HepG2 (cell line): Measurements from ENCODE around the gene DDX24. TPM values are rescaled to one million over a fixed set of nuclear protein-coding genes. Genes with fewer than 3 reads are reported as not detected.

Experiments
- ATAC-seq: fragments of 200-7000 bp; cut with Tn5 transposase; 3 replicates; pipeline ENCODE4 v1.9.1; 2020; ENCODE audit warnings: mild to moderate bottlenecking, moderate library complexity
- BruUV-seq: library from RNA; stranded (reverse); fragments of 400-500 nt; replicated peaks from 2 replicates; lab custom pipeline; 2021; lab: Mats Ljungman, UMichigan
- CTCF ChIA-PET: fragments of 300-600 bp; formaldehyde crosslinking; extraction: SDS; loops from one replicate; lab custom pipeline; 2021; ENCODE audit warnings: low total read pairs, inconsistent platforms, low intra/inter-chr PET ratio; lab: Yijun Ruan, JAX
- POLR2A ChIA-PET: fragments of 350-600 bp; sonication (Branson Sonifier 250); formaldehyde crosslinking; loops from one replicate; lab custom pipeline; 2020; ENCODE audit warnings: antibody characterized with exemption, inconsistent platforms; lab: Yijun Ruan, JAX
- DNase-seq: peaks from one replicate; pipeline ENCODE4 v3.0.0-alpha.2; 2015; ENCODE audit warnings: low spot score
- FAIRE-seq: peaks from 3 replicates; lab custom pipeline; 2011; peaks lifted over from hg19 to GRCh38; lab: Jason Lieb, UNC
- H2AFZ ChIP-seq: one replicate; pipeline ENCODE4 v1.6.1; 2011; ENCODE audit warnings: low read length, inconsistent platforms
- H3K27ac ChIP-seq: fragments of 300-600 bp; 3 replicates; pipeline ENCODE4 v1.8.0; 2011; ENCODE audit warnings: mixed run types, mild to moderate bottlenecking, mixed read lengths, low read length, inconsistent platforms; ENCODE audit not compliant: insufficient read depth; ENCODE audit errors: extremely low read length
- H3K27me3 ChIP-seq, 2 experiments: fragments of 200-600 bp in 1 of 2; 2 replicates in 1 of 2; 3 replicates in 1 of 2; pipeline versions ENCODE4 v1.6.0 to v1.8.0; 2011; ENCODE audit warnings: low read length in 2 of 2, mild to moderate bottlenecking in 2 of 2, moderate library complexity in 2 of 2, inconsistent platforms in 1 of 2; ENCODE audit not compliant: insufficient read depth in 2 of 2, control insufficient read depth in 1 of 2
- H3K36me3 ChIP-seq, 2 experiments: fragments of 200-600 bp in 1 of 2; replicated peaks in 1 of 2; 2 replicates in 1 of 2; 3 replicates in 1 of 2; pipeline versions ENCODE4 v1.5.1 to v1.8.0; 2011; ENCODE audit warnings: low read length in 2 of 2, inconsistent platforms in 1 of 2; ENCODE audit not compliant: insufficient read depth in 2 of 2, control insufficient read depth in 1 of 2
- H3K4me1 ChIP-seq: 2 replicates; pipeline ENCODE4 v1.5.1; 2012; ENCODE audit warnings: low read length, inconsistent platforms; ENCODE audit not compliant: insufficient read depth
- H3K4me2 ChIP-seq: 2 replicates; pipeline ENCODE4 v1.6.0; 2011; ENCODE audit warnings: low read depth, low read length, inconsistent platforms
- H3K4me3 ChIP-seq, 3 experiments: fragments of 200-600 bp in 1 of 3; sonication (generic), shearing (Covaris generic) in 1 of 3; replicated peaks in 1 of 3; 2 replicates each; pipeline ENCODE4 v1.5.1; 2011 to 2016; ENCODE audit warnings: low read length in 3 of 3, inconsistent platforms in 2 of 3, low read depth in 2 of 3, mild to moderate bottlenecking in 2 of 3, control low read depth in 1 of 3, mixed read lengths in 1 of 3; ENCODE audit not compliant: insufficient read depth in 1 of 3
- H3K79me2 ChIP-seq: one replicate; pipeline ENCODE4 v1.6.1; 2011; ENCODE audit warnings: low read length, inconsistent platforms; ENCODE audit not compliant: insufficient read depth
- H3K9ac ChIP-seq: 2 replicates; pipeline ENCODE4 v1.6.0; 2011; ENCODE audit warnings: mild to moderate bottlenecking, low read depth, low read length, inconsistent platforms; ENCODE audit not compliant: insufficient read depth
- H3K9me3 ChIP-seq: 2 replicates; pipeline ENCODE4 v1.5.1; 2012; ENCODE audit warnings: mild to moderate bottlenecking, low read length
- H4K20me1 ChIP-seq: 2 replicates; pipeline ENCODE4 v1.6.0; 2011; ENCODE audit warnings: inconsistent platforms, mild to moderate bottlenecking, low read length, moderate library complexity; ENCODE audit not compliant: insufficient read depth
- HNF1A ChIP-seq, 2 experiments: sonication (generic) in 1 of 2; formaldehyde crosslinking in 1 of 2; IDR thresholded peaks; 2 replicates each; pipeline versions ENCODE4 v1.4.0 to v1.6.1; 2016 to 2020; ENCODE audit warnings: borderline replicate concordance in 1 of 2, low read depth in 1 of 2, mild to moderate bottlenecking in 1 of 2, missing genetic modification reagents in 1 of 2
- HNRNPLL ChIP-seq: fragments of 200-400 bp; formaldehyde crosslinking; IDR thresholded peaks from 2 replicates; pipeline ENCODE4 v1.6.1; 2017; ENCODE audit warnings: mild to moderate bottlenecking, low read depth, low read length; ENCODE audit not compliant: poor library complexity, severe bottlenecking
- MTA1 ChIP-seq: sonication (generic); formaldehyde crosslinking; IDR thresholded peaks from 2 replicates; pipeline ENCODE4 v1.4.0; 2020; ENCODE audit warnings: missing genetic modification reagents, mild to moderate bottlenecking, borderline replicate concordance
- PHF20 ChIP-seq: sonication (generic); formaldehyde crosslinking; IDR thresholded peaks from 2 replicates; pipeline ENCODE4 v1.5.0; 2020; ENCODE audit warnings: mild to moderate bottlenecking, missing genetic modification reagents
- POLR2A ChIP-seq, 2 experiments: IDR thresholded peaks; 2 replicates each; pipeline ENCODE4 v1.6.1; 2011; ENCODE audit warnings: low read depth in 2 of 2, low read length in 2 of 2, mild to moderate bottlenecking in 1 of 2, moderate library complexity in 1 of 2; ENCODE audit not compliant: insufficient read depth in 1 of 2
- ZFP36 ChIP-seq: fragments of 150-350 bp; IDR thresholded peaks from 2 replicates; pipeline ENCODE4 v1.6.1; 2018; ENCODE audit warnings: borderline replicate concordance, low read length, low read depth; ENCODE audit not compliant: partially characterized antibody
- ZNF234 ChIP-seq: sonication (generic); formaldehyde crosslinking; conservative IDR thresholded peaks from 2 replicates; pipeline ENCODE4 v1.5.1; 2020; ENCODE audit warnings: mild to moderate bottlenecking, missing genetic modification reagents
- ZNF430 ChIP-seq: sonication (generic); formaldehyde crosslinking; IDR thresholded peaks from 2 replicates; pipeline ENCODE4 v1.9.0; 2021; ENCODE audit warnings: mild to moderate bottlenecking, missing genetic modification reagents
- ZNF644 ChIP-seq: IDR thresholded peaks from 2 replicates; pipeline ENCODE4 v1.6.1; 2016; ENCODE audit warnings: low read depth
- WGBS: methylation state at CpG from one replicate; pipeline ENCODE4 v1.1.6; 2017; ENCODE audit warnings: low lambda C conversion rate; 5-methylcytosine and 5-hydroxymethylcytosine counted together
- in situ Hi-C: cut with HindIII; loops from 2 replicates; pipeline ENCODE4 v1.10.0; 2017; ENCODE audit warnings: low pct_unique_long_range_greater_than_20kb; ENCODE audit not compliant: extremely low pct_ligation_motif_present
- intact Hi-C: fragments of 100-400 bp; cut with micrococcal nuclease; formaldehyde crosslinking; loops from one replicate; pipeline ENCODE4 v1.10.0; 2022; ENCODE audit not compliant: unreplicated experiment
- polyA plus RNA-seq, 8 experiments: library from polyadenylated mRNA; depleted of rRNA in 3 of 8; stranded (reverse) in 7 of 8; unstranded in 1 of 8; fragments of >200 nt; fragmentation: Illumina TruSeq in 4 of 8; extraction: Trizol in 4 of 8; gene quantifications; 2 replicates each; pipeline versions ENCODE4 v1.2.1 to v1.2.3, GENCODE V29; 2011 to 2016; ENCODE audit warnings: low read depth in 4 of 8, missing spikeins in 1 of 8, mixed read lengths in 1 of 8; ENCODE audit not compliant: insufficient read depth in 1 of 8
- total RNA-seq, 5 experiments: library from RNA; depleted of rRNA; stranded (reverse); fragments of >200 nt; fragmentation: Illumina TruSeq; extraction: Trizol; gene quantifications; 2 replicates each; pipeline ENCODE4 v1.2.3, GENCODE V29; 2016; ENCODE audit warnings: low read depth in 1 of 5

DDX24 gene
- total and polyA plus RNA-seq, 2 of the 13 experiments (the other 11 are each of a cell fraction or from before 2014, with no cell fraction given) = 67.3 to 149 TPM

- no peaks in the 10 kb centered on the region for H3K9me3 ChIP-seq
- H3K4me1 ChIP-seq = peaks cover 76% of the 10 kb centered on the region
- ATAC-seq (no peak; the same call in 2 of the 3 replicates), FAIRE-seq (no peak), DNase-seq (no peak)
- H3K79me2 ChIP-seq = no peaks in the 10 kb centered on the region
- peak overlapping the region in 1 of 3 experiments; percentile 54; a peak in 1 of 6 replicates for H3K4me3 ChIP-seq
- intact Hi-C loops = loop anchor here (1.0 kb wide), 2 partner anchors 16 to 60 kb away; no protein-coding TSS in a partner anchor
- no peak overlapping the region for H3K27ac ChIP-seq
- peak; percentile 94 for TF ChIP-seq HNRNPLL
- no peak for TF ChIP-seq ZNF234 (CRISPR knock-in tag)
- 0 out of 2 replicates have a peak, but pooled peaks have one; percentile 33 for TF ChIP-seq PHF20 (CRISPR knock-in tag)
- peaks cover 0 to 20% of the 10 kb centered on the region in 2 experiments; a peak in 4 of 5 replicates for H3K27me3 ChIP-seq
- no peak overlapping the region for H3K9ac ChIP-seq
- in situ Hi-C loops = loop anchor here (5.0 kb wide), 1 partner anchor 59 kb away; no protein-coding TSS in a partner anchor
- no TSS peak for BruUV-seq
- WGBS = no CpG with 5 or more reads among the region's 13 CpGs
- POLR2A ChIA-PET = interaction anchor here (1.1 to 1.8 kb wide), 4 partner anchors 21 to 61 kb away, joined by 3 to 7 read pairs (median 5); no protein-coding TSS in a partner anchor
- no peaks in the 10 kb centered on the region for H4K20me1 ChIP-seq
- CTCF ChIA-PET = interaction anchor here (0.8 to 1.5 kb wide), 4 partner anchors 16 to 62 kb away, joined by 3 to 17 read pairs (median 8); no protein-coding TSS in a partner anchor
- no peak overlapping the region for H2AFZ ChIP-seq
- H3K4me2 ChIP-seq = peak overlapping the region; percentile 55
- no peaks in the 10 kb centered on the region for H3K36me3 ChIP-seq
Measured at GRCh38 chr14:94001016-94001415, 80.0 kb downstream of the DDX24 start.

- DNase-seq (no peak), FAIRE-seq (no peak), ATAC-seq (no peak)
- Histone ChIP-seq H3K27ac (no peak overlapping the region), H2AFZ (no peak overlapping the region), H3K4me3 (no peak overlapping the region), H3K79me2 (no peaks in the 10 kb centered on the region), H3K9ac (no peak overlapping the region), H3K27me3 (peaks cover 0 to 28% of the 10 kb centered on the region in 2 experiments; a peak in 4 of 5 replicates), H3K36me3 (no peaks in the 10 kb centered on the region), H3K4me2 (no peak overlapping the region), H3K4me1 (peaks cover 79% of the 10 kb centered on the region), H4K20me1 (no peaks in the 10 kb centered on the region), H3K9me3 (no peaks in the 10 kb centered on the region)
- POLR2A ChIA-PET = interaction anchor here (0.7 to 1.8 kb wide), 5 partner anchors 21 to 293 kb away, joined by 3 to 7 read pairs (median 5); partner anchors contain the start of gene SERPINA10
- intact Hi-C loops (no loop called here), in situ Hi-C loops (loop anchor here (5.0 kb wide), 1 partner anchor 58 kb away; no protein-coding TSS in a partner anchor)
- BruUV-seq = no TSS peak
- CTCF ChIA-PET = interaction anchor here (1.5 kb wide), 1 partner anchor 60 kb away, joined by 4 read pairs; no protein-coding TSS in a partner anchor
- TF ChIP-seq ZNF430 (CRISPR knock-in tag) (no peak), MTA1 (CRISPR knock-in tag) (no peak), HNF1A (IDR thresholded peaks at IDR 0.05; ENCODE audit: low read depth) (no peak), HNF1A (CRISPR knock-in tag; IDR thresholded peaks at IDR 0.05; ENCODE audit: borderline replicate concordance) (no peak), ZNF644 (no peak), ZFP36 (peak; percentile 64), POLR2A (IDR thresholded peaks at IDR 0.05; ENCODE audit: insufficient read depth in 1 of 2, low read depth in 2 of 2, low read length in 2 of 2) (no peak)
- WGBS = 39% methylated on average over 6 of the region's 6 CpGs
Measured at GRCh38 chr14:94000267-94000666, 80.7 kb downstream of the DDX24 start.
